Keratinocyte (primary cell): ENCODE data around the gene VAV1. TPM values are rescaled to one million over a fixed set of nuclear protein-coding genes. Genes with fewer than 3 reads are reported as not detected.

Experiments
- DNase-seq: peaks from one replicate; pipeline ENCODE4 v3.0.0-alpha.2; 2011; ENCODE audit warnings: low read depth, missing footprints, low spot score
- FAIRE-seq: peaks from 2 replicates; lab custom pipeline; 2011; peaks lifted over from hg19 to GRCh38; lab: Jason Lieb, UNC
- H2AFZ ChIP-seq: 2 replicates; pipeline ENCODE4 v1.6.0; 2012; ENCODE audit warnings: low read length, control low read depth, inconsistent platforms; ENCODE audit not compliant: control insufficient read depth
- H3K27ac ChIP-seq: 2 replicates; pipeline ENCODE4 v1.5.1; 2011; ENCODE audit warnings: low read length; ENCODE audit not compliant: control insufficient read depth, insufficient read depth
- H3K27me3 ChIP-seq: 3 replicates; pipeline ENCODE4 v1.6.0; 2011; ENCODE audit warnings: low read length; ENCODE audit not compliant: control insufficient read depth, insufficient read depth; ENCODE audit errors: extremely low read depth
- H3K36me3 ChIP-seq, 2 experiments: 2 replicates in 1 of 2; 3 replicates in 1 of 2; pipeline ENCODE4 v1.5.1; 2011; ENCODE audit warnings: low read length in 2 of 2, mild to moderate bottlenecking in 1 of 2; ENCODE audit not compliant: control insufficient read depth in 2 of 2, insufficient read depth in 2 of 2; ENCODE audit errors: extremely low read depth in 1 of 2
- H3K4me1 ChIP-seq: 3 replicates; pipeline ENCODE4 v1.5.1; 2011; ENCODE audit warnings: low read length; ENCODE audit not compliant: control insufficient read depth, insufficient read depth; ENCODE audit errors: extremely low read depth
- H3K4me2 ChIP-seq: 3 replicates; pipeline ENCODE4 v1.6.0; 2011; ENCODE audit warnings: low read depth, low read length; ENCODE audit not compliant: control insufficient read depth, insufficient read depth; ENCODE audit errors: extremely low read depth
- H3K4me3 ChIP-seq, 3 experiments: fragments of 200-600 bp in 1 of 3; sonication (generic) in 1 of 3; 2 replicates in 2 of 3; 3 replicates in 1 of 3; pipeline ENCODE4 v1.5.1; 2011 to 2016; ENCODE audit warnings: low read length in 3 of 3, mild to moderate bottlenecking in 3 of 3, control low read depth in 2 of 3, inconsistent platforms in 1 of 3, low read depth in 1 of 3, mixed read lengths in 1 of 3, mixed run types in 1 of 3, moderate library complexity in 1 of 3; ENCODE audit not compliant: control insufficient read depth in 2 of 3, insufficient read depth in 2 of 3; ENCODE audit errors: extremely low read depth in 1 of 3
- H3K79me2 ChIP-seq: 2 replicates; pipeline ENCODE4 v1.6.0; 2012; ENCODE audit warnings: low read length; ENCODE audit not compliant: control insufficient read depth, insufficient read depth
- H3K9ac ChIP-seq: 3 replicates; pipeline ENCODE4 v1.6.0; 2011; ENCODE audit warnings: low read length; ENCODE audit not compliant: control insufficient read depth, insufficient read depth; ENCODE audit errors: extremely low read depth
- H3K9me1 ChIP-seq: 3 replicates; pipeline ENCODE4 v1.6.0; 2011; ENCODE audit warnings: low read length; ENCODE audit not compliant: control insufficient read depth, insufficient read depth; ENCODE audit errors: extremely low read depth
- H3K9me3 ChIP-seq: 2 replicates; pipeline ENCODE4 v1.5.1; 2012; ENCODE audit warnings: low read depth, low read length; ENCODE audit not compliant: control insufficient read depth
- H4K20me1 ChIP-seq: 3 replicates; pipeline ENCODE4 v1.6.0; 2011; ENCODE audit warnings: low read length; ENCODE audit not compliant: control insufficient read depth, insufficient read depth; ENCODE audit errors: extremely low read depth
- CTCF ChIP-seq, 3 experiments: IDR thresholded peaks in 1 of 3; conservative IDR thresholded peaks in 1 of 3; optimal IDR thresholded peaks in 1 of 3; 2 replicates in 2 of 3; 3 replicates in 1 of 3; pipeline versions ENCODE3 to v1.5.1; 2011; ENCODE audit warnings: low read length in 3 of 3, mild to moderate bottlenecking in 3 of 3, moderate library complexity in 2 of 3, control low read depth in 1 of 3, inconsistent platforms in 1 of 3; ENCODE audit not compliant: insufficient read depth in 2 of 3; ENCODE audit errors: extremely low read depth in 1 of 3
- EZH2 ChIP-seq: IDR thresholded peaks from one replicate; pipeline ENCODE4 v1.6.1; 2012; ENCODE audit warnings: inconsistent platforms, mild to moderate bottlenecking, low read length, moderate library complexity
- dilution Hi-C: fragments of 300-500 bp; cut with MboI; formaldehyde crosslinking; loops from one replicate; pipeline ENCODE4 v1.7.0; 2020; ENCODE audit warnings: low sequenced_read_pairs; ENCODE audit not compliant: extremely low pct_ligation_motif_present
- polyA plus RNA-seq, 5 experiments: library from polyadenylated mRNA; depleted of rRNA in 3 of 5; stranded (reverse) in 3 of 5; stranded (forward) in 1 of 5; unstranded in 1 of 5; fragments of >200 nt; gene quantifications; 1 replicate in 1 of 5; 2 replicates in 3 of 5; 3 replicates in 1 of 5; pipeline versions ENCODE4 v1.2.1 to v1.2.3, GENCODE V29; 2011 to 2012; ENCODE audit warnings: missing spikeins in 2 of 5, low read depth in 1 of 5, low replicate concordance in 1 of 5

Gene VAV1
- polyA plus RNA-seq, 1 donor (not counting 4 experiments of a cell fraction or from before 2014, with no cell fraction given) = 0.42 TPM

- Histone ChIP-seq H3K36me3 (no peaks in the 10 kb centered on the region), H3K27me3 (no peaks in the 10 kb centered on the region), H2AFZ (no peak overlapping the region), H4K20me1 (no peaks in the 10 kb centered on the region), H3K79me2 (no peaks in the 10 kb centered on the region), H3K9ac (no peak overlapping the region), H3K9me1 (no peaks in the 10 kb centered on the region), H3K4me1 (no peaks in the 10 kb centered on the region), H3K4me3 (no peak overlapping the region), H3K4me2 (no peak overlapping the region), H3K27ac (no peak overlapping the region), H3K9me3 (peaks cover 2% of the 10 kb centered on the region)
- DNase-seq = no peak
- no peak for TF ChIP-seq EZH2
- TF ChIP-seq CTCF (optimal IDR thresholded peaks at IDR 0.05 in 1 of 3, IDR thresholded peaks at IDR 0.05 in 1 of 3, conservative IDR thresholded peaks at IDR 0.05 in 1 of 3; ENCODE audit: extremely low read depth in 1 of 3, insufficient read depth in 2 of 3, low read length in 3 of 3) = no peak
- no peak for FAIRE-seq
- dilution Hi-C loops = no loop called here
These were observed 113.9 kb downstream of the VAV1 start for GRCh38 chr19:6886277-6886897.

GRCh38 chr19:6887316-6887715, 114.8 kb downstream of the VAV1 start, which contains the start of gene ADGRE1:
Gene ADGRE1, plus strand, starts transcription at chr19:6887579. Its CDS starts 30 bp downstream, at chr19:6887609.
- no peak within 1 kb of the TSS for H3K4me2 ChIP-seq
- no peak within 1 kb of the TSS for H3K9ac ChIP-seq
- dilution Hi-C loops = no loop called here
- TF ChIP-seq EZH2 = no peak
- TF ChIP-seq CTCF (optimal IDR thresholded peaks at IDR 0.05 in 1 of 3, IDR thresholded peaks at IDR 0.05 in 1 of 3, conservative IDR thresholded peaks at IDR 0.05 in 1 of 3; ENCODE audit: extremely low read depth in 1 of 3, insufficient read depth in 2 of 3, low read length in 3 of 3) = no peak
- no peaks in the 10 kb centered on the region for H3K79me2 ChIP-seq
- DNase-seq (no peak), FAIRE-seq (no peak)
- no peaks in the 10 kb centered on the region for H3K36me3 ChIP-seq
- no peaks in the 10 kb centered on the region for H3K9me1 ChIP-seq
- no peak within 1 kb of the TSS for H3K27ac ChIP-seq
- H3K27me3 ChIP-seq = no peaks in the 10 kb centered on the region
- no peaks in the 10 kb centered on the region for H4K20me1 ChIP-seq
- H3K4me3 ChIP-seq = no peak within 1 kb of the TSS
- H2AFZ ChIP-seq = no peak within 1 kb of the TSS
- peaks cover 2% of the 10 kb centered on the region for H3K9me3 ChIP-seq
- no peaks in the 10 kb centered on the region for H3K4me1 ChIP-seq
